Sigmoid colon (tissue), 3 donors: ENCODE results near the gene LXN.

Experiments
- POLR2A ChIP-seq, 2 donors: fragments of 450-650 bp; IDR thresholded peaks; one replicate each; pipeline ENCODE4 v1.6.1; 2016; ENCODE audit warnings: antibody characterized with exemption in 2 of 2, mild to moderate bottlenecking in 2 of 2, moderate library complexity in 2 of 2
- TF ChIP-seq, protein P1 (sequence below), 4 experiments: fragments of 450-650 bp in 3 of 4; fragments of 200-600 bp in 1 of 4; IDR thresholded peaks; one replicate each; pipeline ENCODE4 v1.5.1; 2016 to 2019; ENCODE audit warnings: antibody characterized with exemption in 4 of 4, mild to moderate bottlenecking in 3 of 4, moderate library complexity in 2 of 4

DNA sequence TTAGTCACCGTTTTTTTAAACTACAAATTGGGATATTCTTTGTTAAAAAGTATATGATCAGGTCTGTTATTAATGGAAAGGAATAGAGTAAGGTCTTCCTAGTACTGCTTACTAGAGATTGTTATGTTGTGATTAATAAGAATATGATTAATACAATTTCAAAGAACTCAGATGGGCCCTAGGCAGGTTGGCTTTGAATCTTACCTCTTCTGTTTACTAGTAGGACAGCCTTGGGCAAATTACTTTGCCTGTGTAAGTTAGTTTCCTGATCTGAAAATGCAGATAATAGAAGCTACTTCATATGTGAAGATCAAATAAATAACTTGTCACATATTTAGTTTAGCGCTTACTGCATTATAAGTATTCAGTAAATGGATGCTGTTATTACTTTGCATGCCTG, 21.3 kb downstream of the LXN start:
- no peak for TF ChIP-seq POLR2A (IDR thresholded peaks at IDR 0.05)
- TF ChIP-seq, protein P1, sequence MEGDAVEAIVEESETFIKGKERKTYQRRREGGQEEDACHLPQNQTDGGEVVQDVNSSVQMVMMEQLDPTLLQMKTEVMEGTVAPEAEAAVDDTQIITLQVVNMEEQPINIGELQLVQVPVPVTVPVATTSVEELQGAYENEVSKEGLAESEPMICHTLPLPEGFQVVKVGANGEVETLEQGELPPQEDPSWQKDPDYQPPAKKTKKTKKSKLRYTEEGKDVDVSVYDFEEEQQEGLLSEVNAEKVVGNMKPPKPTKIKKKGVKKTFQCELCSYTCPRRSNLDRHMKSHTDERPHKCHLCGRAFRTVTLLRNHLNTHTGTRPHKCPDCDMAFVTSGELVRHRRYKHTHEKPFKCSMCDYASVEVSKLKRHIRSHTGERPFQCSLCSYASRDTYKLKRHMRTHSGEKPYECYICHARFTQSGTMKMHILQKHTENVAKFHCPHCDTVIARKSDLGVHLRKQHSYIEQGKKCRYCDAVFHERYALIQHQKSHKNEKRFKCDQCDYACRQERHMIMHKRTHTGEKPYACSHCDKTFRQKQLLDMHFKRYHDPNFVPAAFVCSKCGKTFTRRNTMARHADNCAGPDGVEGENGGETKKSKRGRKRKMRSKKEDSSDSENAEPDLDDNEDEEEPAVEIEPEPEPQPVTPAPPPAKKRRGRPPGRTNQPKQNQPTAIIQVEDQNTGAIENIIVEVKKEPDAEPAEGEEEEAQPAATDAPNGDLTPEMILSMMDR (IDR thresholded peaks at IDR 0.05): no peak
